ENCODE measurements around the gene GLT8D1.
"Not testable (repeated sequence)": the region's sequence is repeated elsewhere in the genome, so short reads cannot be mapped to it uniquely, and the experiment has no call there.

The GLT8D1 gene, protein sequence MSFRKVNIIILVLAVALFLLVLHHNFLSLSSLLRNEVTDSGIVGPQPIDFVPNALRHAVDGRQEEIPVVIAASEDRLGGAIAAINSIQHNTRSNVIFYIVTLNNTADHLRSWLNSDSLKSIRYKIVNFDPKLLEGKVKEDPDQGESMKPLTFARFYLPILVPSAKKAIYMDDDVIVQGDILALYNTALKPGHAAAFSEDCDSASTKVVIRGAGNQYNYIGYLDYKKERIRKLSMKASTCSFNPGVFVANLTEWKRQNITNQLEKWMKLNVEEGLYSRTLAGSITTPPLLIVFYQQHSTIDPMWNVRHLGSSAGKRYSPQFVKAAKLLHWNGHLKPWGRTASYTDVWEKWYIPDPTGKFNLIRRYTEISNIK
- total RNA-seq = 18.1 to 29.7 (median 24.2) reads per million in 4 donors

- peak; percentile 72 to 92 (median 79) for DNase-seq
Measured at GRCh38 chr3:52705688-52706686, at the start of gene GLT8D1, which contains the start of gene SPCS1. Gene GLT8D1 (minus strand): TSS chr3:52705791. CDS start chr3:52700460, 5,331 bp downstream. Gene SPCS1 (plus strand): TSS chr3:52706106. CDS start chr3:52706247, 141 bp downstream.

GRCh38 chr3:52754373-52754772 is 48.8 kb upstream of the GLT8D1 start:
- no peak for DNase-seq

GRCh38 chr3:52752045-52752660 is 46.6 kb upstream of the GLT8D1 start:
- no peak for DNase-seq

DNA sequence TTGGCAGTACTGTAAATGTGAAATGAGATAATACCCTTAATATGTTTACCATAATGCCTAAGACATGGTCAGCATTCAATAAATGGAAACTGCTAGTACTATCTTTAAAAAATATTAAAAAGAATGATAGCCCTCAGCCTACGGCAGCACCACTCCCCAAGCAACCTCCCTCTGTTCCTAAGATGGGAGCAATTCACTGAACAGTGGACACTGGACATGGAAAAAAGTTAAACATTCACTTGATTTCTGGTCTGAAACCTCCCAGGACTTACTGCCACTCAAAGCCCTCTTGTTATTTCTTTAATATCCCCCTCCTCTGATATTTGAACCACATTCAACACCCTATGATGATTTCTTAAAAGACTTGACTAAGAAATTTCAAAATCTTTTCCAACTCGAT is 38.1 kb upstream of the GLT8D1 start:
- DNase-seq = no peak

GRCh38 chr3:52743152-52743551 is 37.6 kb upstream of the GLT8D1 start:
- no peak for DNase-seq

- DNase-seq = peak in 1 of 5 donors; percentile 27
Measured at GRCh38 chr3:52742418-52743041, 36.9 kb upstream of the GLT8D1 start.

- no peak for DNase-seq
Measured at GRCh38 chr3:52739730-52740129, 34.1 kb upstream of the GLT8D1 start.

DNA sequence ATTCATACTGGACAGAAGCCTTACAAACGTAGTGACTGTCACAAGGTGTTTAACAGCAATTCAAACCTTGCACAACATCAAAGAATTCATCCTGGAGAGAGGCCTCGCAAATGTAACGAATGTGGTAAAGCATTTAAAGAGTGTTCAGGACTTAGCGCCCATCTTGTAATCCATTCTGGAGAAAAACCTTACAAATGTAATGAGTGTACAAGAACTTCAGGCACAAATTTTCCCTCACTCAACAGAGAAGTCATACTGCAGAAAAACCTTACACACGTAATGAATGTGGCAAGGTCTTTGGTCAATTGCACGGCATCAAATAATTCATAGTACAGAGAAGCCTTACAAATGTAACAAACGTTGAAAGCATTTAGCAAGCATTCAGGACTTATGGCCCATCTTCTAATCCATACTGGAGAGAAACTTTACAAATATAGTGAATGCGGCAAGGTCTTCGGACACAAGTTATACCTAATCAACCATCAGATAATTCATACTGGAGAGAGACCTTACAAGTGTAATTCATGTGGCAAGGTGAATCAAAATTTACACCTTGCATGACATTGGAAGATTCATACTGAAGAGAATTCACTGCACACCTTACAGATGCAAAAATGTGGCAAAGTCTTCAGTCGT is 27.8 kb upstream of the GLT8D1 start:
- DNase-seq = no peak

GRCh38 chr3:52731590-52731989 is 26.0 kb upstream of the GLT8D1 start:
- DNase-seq = no peak

DNA sequence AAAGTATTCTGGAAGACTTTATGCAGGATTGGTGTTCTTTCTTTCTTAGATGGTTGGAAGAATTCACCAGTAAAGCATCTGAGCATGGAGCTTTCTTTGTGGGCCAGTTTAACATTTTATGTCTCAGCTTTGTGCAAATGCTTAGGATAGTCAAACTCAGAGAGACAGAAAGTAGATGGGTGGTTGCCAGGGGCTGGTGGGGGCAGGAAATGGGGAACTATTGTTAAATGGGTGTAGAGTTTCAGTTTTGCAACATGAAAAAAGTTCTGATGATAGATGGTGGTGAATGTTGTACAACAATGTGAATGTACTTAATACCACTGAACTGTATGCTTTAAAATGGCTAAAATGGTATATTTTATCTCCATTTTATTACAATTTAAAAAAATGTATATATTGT is 25.1 kb upstream of the GLT8D1 start:
- DNase-seq = no peak

- not testable (repeated sequence) for DNase-seq
Measured at GRCh38 chr3:52728753-52729152, 23.2 kb upstream of the GLT8D1 start.

GRCh38 chr3:52724511-52724910 is 18.9 kb upstream of the GLT8D1 start:
- no peak for DNase-seq

DNA sequence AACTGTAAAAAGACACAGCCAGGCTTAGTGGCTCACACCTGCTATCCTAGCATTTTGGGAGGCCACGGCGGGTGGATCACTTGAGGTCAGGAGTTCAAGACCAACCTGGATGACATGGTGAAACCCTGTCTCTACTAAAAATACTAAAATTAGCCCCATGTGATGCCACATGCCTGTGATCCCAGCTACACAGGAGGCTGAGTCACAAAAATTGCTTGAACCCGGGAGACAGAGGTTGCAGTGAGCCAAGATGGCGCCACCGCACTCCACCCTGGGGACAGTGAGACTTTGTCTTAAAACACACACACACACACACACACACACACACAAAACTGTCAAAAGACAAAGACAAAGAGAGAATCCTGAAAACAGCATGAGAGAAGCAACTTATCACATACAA is 18.3 kb upstream of the GLT8D1 start:
- no peak for DNase-seq

- no peak for DNase-seq
Measured at GRCh38 chr3:52722491-52722890, 16.9 kb upstream of the GLT8D1 start.

DNA sequence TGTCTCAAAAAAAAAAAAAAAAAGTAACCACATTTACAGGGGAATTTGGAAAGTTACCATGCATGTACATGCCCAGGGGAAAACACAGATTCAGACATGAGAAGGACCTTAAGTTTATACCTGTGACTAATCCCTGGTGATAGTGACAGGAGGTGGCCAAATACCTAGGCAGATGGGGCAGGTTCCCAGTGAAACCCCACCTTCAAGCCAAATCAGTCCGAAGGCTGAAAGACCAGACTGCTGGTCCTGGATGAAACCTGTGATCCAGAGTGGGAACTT is 16.1 kb upstream of the GLT8D1 start:
- DNase-seq = no peak

GRCh38 chr3:52721002-52721729 is 15.6 kb upstream of the GLT8D1 start:
- DNase-seq = peak in 1 of 5 donors; percentile 68

GRCh38 chr3:52719618-52720017 is 14.0 kb upstream of the GLT8D1 start:
- DNase-seq = no peak

- DNase-seq = no peak
Measured at GRCh38 chr3:52715714-52716305, 10.2 kb upstream of the GLT8D1 start.

- DNase-seq = no peak
Measured at GRCh38 chr3:52714335-52715302, 9.0 kb upstream of the GLT8D1 start.
